ENCODE results near the gene FLCN. TPM values are rescaled to one million over a fixed set of nuclear protein-coding genes. Genes with fewer than 3 reads are reported as not detected.

Gene FLCN
- total RNA-seq, 1 experiment from 2014 or later = 71.6 TPM

DNA sequence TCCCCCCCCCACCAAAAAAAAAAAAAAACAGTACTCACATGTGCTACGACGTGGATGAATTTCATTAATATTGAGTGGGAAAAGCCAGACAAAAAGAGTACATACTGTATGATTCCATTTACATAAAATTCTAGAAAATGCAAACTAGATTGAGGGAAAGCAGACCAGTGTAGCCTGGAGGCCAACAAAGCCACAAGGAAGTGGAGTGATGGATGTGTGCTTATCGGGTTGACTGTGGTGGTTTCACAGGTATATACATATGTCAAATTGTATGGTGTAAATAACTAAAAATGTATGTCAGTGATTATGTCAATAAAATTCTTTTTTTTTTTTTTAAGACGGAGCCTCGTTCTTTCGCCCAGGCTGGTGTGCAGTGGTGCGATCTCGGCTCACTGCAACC lies 29.0 kb downstream of the FLCN start:
- Histone ChIP-seq H3K4me1 (ENCODE audit: control insufficient read depth, insufficient read depth, low read length) (peaks cover 8% of the 10 kb centered on the region), H3K27ac (ENCODE audit: low read length) (no peak overlapping the region), H3K9me3 (ENCODE audit: control insufficient read depth, insufficient read depth, low read depth, low read length) (no peaks in the 10 kb centered on the region), H3K4me3 (ENCODE audit: low read depth in 2 of 2, low read length in 2 of 2) (no peak overlapping the region), H3K27me3 (ENCODE audit: control insufficient read depth, insufficient read depth, low read length) (no peaks in the 10 kb centered on the region), H3K36me3 (ENCODE audit: control insufficient read depth, insufficient read depth, low read length) (no peaks in the 10 kb centered on the region)
- ChIA-PET POLR2A (no interaction called here), CTCF (no interaction called here)
- DNase-seq (ENCODE audit: low read depth, low spot score) (no peak), ATAC-seq (no peak)
- TF ChIP-seq, protein P1, sequence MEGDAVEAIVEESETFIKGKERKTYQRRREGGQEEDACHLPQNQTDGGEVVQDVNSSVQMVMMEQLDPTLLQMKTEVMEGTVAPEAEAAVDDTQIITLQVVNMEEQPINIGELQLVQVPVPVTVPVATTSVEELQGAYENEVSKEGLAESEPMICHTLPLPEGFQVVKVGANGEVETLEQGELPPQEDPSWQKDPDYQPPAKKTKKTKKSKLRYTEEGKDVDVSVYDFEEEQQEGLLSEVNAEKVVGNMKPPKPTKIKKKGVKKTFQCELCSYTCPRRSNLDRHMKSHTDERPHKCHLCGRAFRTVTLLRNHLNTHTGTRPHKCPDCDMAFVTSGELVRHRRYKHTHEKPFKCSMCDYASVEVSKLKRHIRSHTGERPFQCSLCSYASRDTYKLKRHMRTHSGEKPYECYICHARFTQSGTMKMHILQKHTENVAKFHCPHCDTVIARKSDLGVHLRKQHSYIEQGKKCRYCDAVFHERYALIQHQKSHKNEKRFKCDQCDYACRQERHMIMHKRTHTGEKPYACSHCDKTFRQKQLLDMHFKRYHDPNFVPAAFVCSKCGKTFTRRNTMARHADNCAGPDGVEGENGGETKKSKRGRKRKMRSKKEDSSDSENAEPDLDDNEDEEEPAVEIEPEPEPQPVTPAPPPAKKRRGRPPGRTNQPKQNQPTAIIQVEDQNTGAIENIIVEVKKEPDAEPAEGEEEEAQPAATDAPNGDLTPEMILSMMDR (IDR thresholded peaks at IDR 0.05) = no peak
- TF ChIP-seq REST (IDR thresholded peaks at IDR 0.05; ENCODE audit: insufficient read depth in 1 of 2, low read depth in 2 of 2, low read length in 1 of 2) (no peak), POLR2AphosphoS5 (IDR thresholded peaks at IDR 0.05; ENCODE audit: low read depth, low read length) (no peak), TCF7L2 (IDR thresholded peaks at IDR 0.05; ENCODE audit: low read depth, low read length) (no peak), SIN3A (IDR thresholded peaks at IDR 0.05; ENCODE audit: borderline replicate concordance, insufficient read depth, low read depth, low read length) (no peak)
- in situ Hi-C loops (cut with HindIII; ENCODE audit: low pct_unique_long_range_greater_than_20kb, low sequenced_read_pairs) (no loop called here), intact Hi-C loops (cut with micrococcal nuclease; ENCODE audit: unreplicated experiment) (no loop called here)
- no TSS peak for BruUV-seq (replicated peaks)

- TF ChIP-seq SIN3A (IDR thresholded peaks at IDR 0.05; ENCODE audit: borderline replicate concordance, insufficient read depth, low read depth, low read length) = no peak
- no peak for TF ChIP-seq REST (IDR thresholded peaks at IDR 0.05; ENCODE audit: insufficient read depth in 1 of 2, low read depth in 2 of 2, low read length in 1 of 2)
- TF ChIP-seq, protein P1 (IDR thresholded peaks at IDR 0.05) = no peak
- TF ChIP-seq POLR2AphosphoS5 (IDR thresholded peaks at IDR 0.05; ENCODE audit: low read depth, low read length) = no peak
- no peak for TF ChIP-seq TCF7L2 (IDR thresholded peaks at IDR 0.05; ENCODE audit: low read depth, low read length)
- DNase-seq (ENCODE audit: low read depth, low spot score) (no peak), ATAC-seq (peak; percentile 51)
- no TSS peak for BruUV-seq (replicated peaks)
- Histone ChIP-seq H3K27ac (ENCODE audit: low read length) (peak overlapping the region; percentile 35), H3K4me3 (ENCODE audit: low read depth in 2 of 2, low read length in 2 of 2) (peak overlapping the region; percentile 56 to 67), H3K9me3 (ENCODE audit: control insufficient read depth, insufficient read depth, low read depth, low read length) (no peaks in the 10 kb centered on the region), H3K27me3 (ENCODE audit: control insufficient read depth, insufficient read depth, low read length) (no peaks in the 10 kb centered on the region), H3K4me1 (ENCODE audit: control insufficient read depth, insufficient read depth, low read length) (peaks cover 8% of the 10 kb centered on the region), H3K36me3 (ENCODE audit: control insufficient read depth, insufficient read depth, low read length) (no peaks in the 10 kb centered on the region)
- in situ Hi-C loops (cut with HindIII; ENCODE audit: low pct_unique_long_range_greater_than_20kb, low sequenced_read_pairs) (no loop called here), intact Hi-C loops (cut with micrococcal nuclease; ENCODE audit: unreplicated experiment) (no loop called here)
- POLR2A ChIA-PET = interaction anchor here (0.5 kb wide), 1 partner anchor 86 kb away, joined by 9 read pairs; no protein-coding TSS in a partner anchor
- CTCF ChIA-PET = interaction anchor here (0.6 to 0.8 kb wide), 2 partner anchors 52 to 290 kb away, joined by 4 to 11 read pairs; partner anchors contain the start of gene RASD1
Measured at GRCh38 chr17:17206913-17207335, 30.0 kb downstream of the FLCN start.

Measured in Panc1 (cell line).